PFSK-1 (cell line): ENCODE data around the gene UBASH3A.
A peak's percentile ranks its signal among the peaks of the same experiment; 100 is the strongest.

Source experiments
- FOXP2 ChIP-seq: optimal IDR thresholded peaks from 2 replicates; pipeline ENCODE3; 2011; ENCODE audit warnings: borderline replicate concordance, control low read depth, inconsistent platforms; ENCODE audit not compliant: insufficient read depth; ENCODE audit errors: extremely low read length, extremely low read depth
- POLR2AphosphoS5 ChIP-seq: IDR thresholded peaks from 2 replicates; pipeline ENCODE4 v1.6.1; 2012; ENCODE audit warnings: low read depth, mild to moderate bottlenecking, control low read depth, low read length, moderate library complexity
- REST ChIP-seq, 2 experiments: IDR thresholded peaks; 2 replicates each; pipeline versions ENCODE4 v1.6.1 to v1.8.0; 2011 to 2012; ENCODE audit warnings: low read depth in 2 of 2, low read length in 2 of 2, control low read depth in 1 of 2, inconsistent platforms in 1 of 2, mild to moderate bottlenecking in 1 of 2, moderate library complexity in 1 of 2; ENCODE audit not compliant: insufficient read depth in 1 of 2
- SIN3A ChIP-seq: IDR thresholded peaks from 2 replicates; pipeline ENCODE4 v1.6.1; 2012; ENCODE audit warnings: mild to moderate bottlenecking, low read length, moderate library complexity, borderline replicate concordance; ENCODE audit not compliant: insufficient read depth
- TAF1 ChIP-seq: IDR thresholded peaks from 2 replicates; pipeline ENCODE4 v1.6.1; 2012; ENCODE audit warnings: low read length, control low read depth, borderline replicate concordance; ENCODE audit not compliant: insufficient read depth

Gene UBASH3A

GRCh38 chr21:42492201-42492600 is 88.5 kb downstream of the UBASH3A start:
- no peak for TF ChIP-seq POLR2AphosphoS5

- no peak for TF ChIP-seq FOXP2
- no peak for TF ChIP-seq REST (IDR thresholded peaks at IDR 0.05; ENCODE audit: insufficient read depth in 1 of 2, low read depth in 2 of 2, low read length in 2 of 2)
- TF ChIP-seq SIN3A: no peak
- TF ChIP-seq TAF1: no peak
- no peak for TF ChIP-seq POLR2AphosphoS5
Observed at GRCh38 chr21:42493109-42494060, 89.7 kb downstream of the UBASH3A start.

GRCh38 chr21:42495027-42495426 is 91.3 kb downstream of the UBASH3A start:
- TF ChIP-seq SIN3A: no peak
- TF ChIP-seq FOXP2: no peak
- TF ChIP-seq REST (IDR thresholded peaks at IDR 0.05; ENCODE audit: insufficient read depth in 1 of 2, low read depth in 2 of 2, low read length in 2 of 2): no peak
- TF ChIP-seq TAF1: no peak
- no peak for TF ChIP-seq POLR2AphosphoS5

- no peak for TF ChIP-seq POLR2AphosphoS5
- no peak for TF ChIP-seq SIN3A
- no peak for TF ChIP-seq TAF1
- TF ChIP-seq REST (IDR thresholded peaks at IDR 0.05; ENCODE audit: insufficient read depth in 1 of 2, low read depth in 2 of 2, low read length in 2 of 2): no peak
- no peak for TF ChIP-seq FOXP2
Observed at GRCh38 chr21:42495765-42496119, 92.0 kb downstream of the UBASH3A start.

GRCh38 chr21:42496120-42496838 is 92.6 kb downstream of the UBASH3A start, which contains the start of gene RSPH1:
Gene RSPH1 (minus strand): TSS chr21:42496224. CDS start chr21:42496186, 38 bp downstream.
- TF ChIP-seq TAF1: no peak
- peak; percentile 51 for TF ChIP-seq FOXP2

GRCh38 chr21:42496839-42497202 is 93.1 kb downstream of the UBASH3A start:
- no peak for TF ChIP-seq FOXP2
- no peak for TF ChIP-seq SIN3A
- TF ChIP-seq REST (IDR thresholded peaks at IDR 0.05; ENCODE audit: insufficient read depth in 1 of 2, low read depth in 2 of 2, low read length in 2 of 2): no peak
- no peak for TF ChIP-seq POLR2AphosphoS5
- TF ChIP-seq TAF1: no peak
